HFF-Myc (cell line): ENCODE data around the gene NCOR1.

Source experiments
- DNase-seq: peaks from one replicate; pipeline ENCODE4 v3.0.0-alpha.2; 2011; ENCODE audit warnings: low read depth; ENCODE audit errors: extremely low read depth
- H3K4me3 ChIP-seq: replicated peaks from 2 replicates; pipeline ENCODE4 v1.5.1; 2011; ENCODE audit warnings: low read depth, mild to moderate bottlenecking, control low read depth, low read length
- CTCF ChIP-seq: IDR thresholded peaks from 2 replicates; pipeline ENCODE4 v1.5.1; 2012; ENCODE audit warnings: mild to moderate bottlenecking, low read depth, low read length, control low read depth; ENCODE audit errors: missing control alignments

Gene NCOR1

GRCh38 chr17:16052486-16052885, 162.8 kb downstream of the NCOR1 start:
- no peak for DNase-seq
- TF ChIP-seq CTCF = no peak
- H3K4me3 ChIP-seq = no peak overlapping the region

GRCh38 chr17:16050844-16051243, 164.5 kb downstream of the NCOR1 start:
- H3K4me3 ChIP-seq = no peak overlapping the region
- TF ChIP-seq CTCF = no peak
- no peak for DNase-seq

- no peak for DNase-seq
- H3K4me3 ChIP-seq = no peak overlapping the region
- TF ChIP-seq CTCF = no peak
Observed at GRCh38 chr17:16048811-16049449, 166.4 kb downstream of the NCOR1 start.

GRCh38 chr17:16046966-16047365, 168.4 kb downstream of the NCOR1 start:
- no peak overlapping the region for H3K4me3 ChIP-seq
- no peak for DNase-seq
- no peak for TF ChIP-seq CTCF

GRCh38 chr17:16044487-16044886, 170.8 kb downstream of the NCOR1 start:
- TF ChIP-seq CTCF = no peak
- no peak for DNase-seq
- H3K4me3 ChIP-seq = no peak overlapping the region

GRCh38 chr17:16040710-16041251, 174.6 kb downstream of the NCOR1 start:
- no peak overlapping the region for H3K4me3 ChIP-seq
- no peak for TF ChIP-seq CTCF
- DNase-seq = no peak

GRCh38 chr17:16037636-16038035, 177.7 kb downstream of the NCOR1 start:
- DNase-seq = no peak
- TF ChIP-seq CTCF = no peak
- no peak overlapping the region for H3K4me3 ChIP-seq
